GM12878 (cell line): ENCODE data around the gene POU2AF1. TPM values are rescaled to one million over a fixed set of nuclear protein-coding genes. Genes with fewer than 3 reads are reported as not detected.

Experiments used
- ATAC-seq: fragments of 200-7000 bp; cut with Tn5 transposase; 3 replicates; pipeline ENCODE4 v1.9.1; 2020; ENCODE audit warnings: mild to moderate bottlenecking, moderate library complexity
- BruUV-seq: library from RNA; stranded (reverse); fragments of 400-500 nt; replicated peaks from 2 replicates; lab custom pipeline; 2021; lab: Mats Ljungman, UMichigan
- CTCF ChIA-PET: fragments of 300-600 bp; sonication (Branson Sonifier 250); formaldehyde crosslinking; extraction: SDS; loops from one replicate; lab custom pipeline; 2021; ENCODE audit warnings: inconsistent platforms; lab: Yijun Ruan, JAX
- POLR2A ChIA-PET: fragments of 350-600 bp; formaldehyde crosslinking; extraction: SDS; loops from one replicate; lab custom pipeline; 2021; ENCODE audit warnings: inconsistent platforms; lab: Charles Lee
- RAD21 ChIA-PET: fragments of 300-600 bp; sonication (Branson Sonifier 250); formaldehyde crosslinking; loops from one replicate; lab custom pipeline; 2023; ENCODE audit warnings: antibody characterized with exemption; ENCODE audit not compliant: unreplicated experiment; lab: Charles Lee
- SMC1A ChIA-PET: fragments of 300-600 bp; sonication (Branson Sonifier 250); formaldehyde crosslinking; loops from one replicate; lab custom pipeline; 2023; ENCODE audit not compliant: unreplicated experiment, uncharacterized antibody; lab: Charles Lee
- DNase-seq: peaks from one replicate; pipeline ENCODE4 v3.0.0-alpha.2; 2011; ENCODE audit warnings: low read depth, low spot score
- FAIRE-seq: peaks from 3 replicates; lab custom pipeline; 2011; peaks lifted over from hg19 to GRCh38; lab: Jason Lieb, UNC
- H2AFZ ChIP-seq: 2 replicates; pipeline ENCODE4 v1.6.0; 2011; ENCODE audit warnings: low read depth, low read length, control low read depth; ENCODE audit not compliant: control insufficient read depth
- H3K27ac ChIP-seq: 2 replicates; pipeline ENCODE4 v1.5.1; 2011; ENCODE audit warnings: control low read depth; ENCODE audit not compliant: control insufficient read depth, insufficient read depth
- H3K27me3 ChIP-seq, 2 experiments: replicated peaks in 1 of 2; 2 replicates each; pipeline versions ENCODE4 v1.6.0 to v1.6.1; 2011; ENCODE audit warnings: low read length in 1 of 2; ENCODE audit not compliant: control insufficient read depth in 2 of 2, insufficient read depth in 2 of 2
- H3K36me3 ChIP-seq, 2 experiments: 2 replicates each; pipeline ENCODE4 v1.5.1; 2011; ENCODE audit warnings: low read length in 1 of 2; ENCODE audit not compliant: control insufficient read depth in 2 of 2, insufficient read depth in 2 of 2
- H3K4me1 ChIP-seq: 2 replicates; pipeline ENCODE4 v1.6.1; 2011; ENCODE audit warnings: mild to moderate bottlenecking, low read length, moderate library complexity, mixed read lengths; ENCODE audit not compliant: control insufficient read depth, insufficient read depth
- H3K4me2 ChIP-seq: 2 replicates; pipeline ENCODE4 v1.6.0; 2011; ENCODE audit warnings: control low read depth; ENCODE audit not compliant: control insufficient read depth, insufficient read depth
- H3K4me3 ChIP-seq: fragments of 200-600 bp; sonication (generic); 2 replicates; pipeline ENCODE4 v1.5.1; 2016
- H3K79me2 ChIP-seq: 2 replicates; pipeline ENCODE4 v1.6.0; 2011; ENCODE audit warnings: low read length; ENCODE audit not compliant: control insufficient read depth, insufficient read depth
- H3K9ac ChIP-seq: 2 replicates; pipeline ENCODE4 v1.8.0; 2011; ENCODE audit warnings: low read length, control low read depth, mixed read lengths; ENCODE audit not compliant: control insufficient read depth, insufficient read depth
- H3K9me3 ChIP-seq: replicated peaks from 3 replicates; pipeline ENCODE4 v1.5.1; 2011; ENCODE audit warnings: mild to moderate bottlenecking, low read length; ENCODE audit not compliant: control insufficient read depth, insufficient read depth
- H4K20me1 ChIP-seq: 2 replicates; pipeline ENCODE4 v1.6.0; 2011; ENCODE audit not compliant: control insufficient read depth, insufficient read depth
- BHLHE40 ChIP-seq, 2 experiments: fragments of 450-650 bp in 1 of 2; IDR thresholded peaks; 2 replicates each; pipeline ENCODE4 v1.6.1; 2011 to 2017; ENCODE audit warnings: low read depth in 2 of 2, borderline replicate concordance in 1 of 2, improper control_type of control experiment in 1 of 2, low read length in 1 of 2, mild to moderate bottlenecking in 1 of 2
- PKNOX1 ChIP-seq: fragments of 450-650 bp; IDR thresholded peaks from 2 replicates; pipeline ENCODE4 v1.6.1; 2016; ENCODE audit warnings: mild to moderate bottlenecking
- RBBP5 ChIP-seq: fragments of 200-600 bp; sonication (generic); conservative IDR thresholded peaks from 2 replicates; pipeline ENCODE4 v1.6.1; 2016
- REST ChIP-seq: IDR thresholded peaks from 2 replicates; pipeline ENCODE4 v1.6.1; 2012; ENCODE audit warnings: mild to moderate bottlenecking, low read depth, low read length
- WGBS: methylation state at CpG from one replicate; pipeline ENCODE4 v1.1.6; 2016; ENCODE audit warnings: low lambda C conversion rate; ENCODE audit not compliant: insufficient replicate concordance, insufficient coverage; ENCODE audit errors: missing lambda C conversion rate; 5-methylcytosine and 5-hydroxymethylcytosine counted together
- in situ Hi-C: fragments of 300-500 bp; cut with MboI; formaldehyde crosslinking; loops from 9 replicates; pipeline ENCODE4 v1.14.3; 2018; ENCODE audit warnings: mixed read lengths
- intact Hi-C: fragments of 100-400 bp; cut with micrococcal nuclease; formaldehyde crosslinking; loops from one replicate; pipeline ENCODE4 v1.14.2; 2022; ENCODE audit not compliant: unreplicated experiment
- polyA plus RNA-seq, 11 experiments: library from polyadenylated mRNA; depleted of rRNA in 4 of 11; unstranded in 6 of 11; stranded (reverse) in 5 of 11; fragments of >200 nt; fragmentation: Nextera tagmentation in 4 of 11; fragmentation: Illumina TruSeq in 1 of 11; extraction: Ambion mirVana in 4 of 11; extraction: Trizol in 1 of 11; gene quantifications; 1 replicate in 1 of 11; 2 replicates in 10 of 11; pipeline versions ENCODE4 v1.2.1 to v1.2.3, GENCODE V29; 2011 to 2016; ENCODE audit warnings: inconsistent platforms in 2 of 11, missing spikeins in 2 of 11, low read depth in 1 of 11
- total RNA-seq, 4 experiments: library from RNA; depleted of rRNA in 3 of 4; stranded (reverse); fragments of >200 nt in 3 of 4; fragmentation: Illumina TruSeq in 1 of 4; extraction: Trizol in 1 of 4; gene quantifications; 2 replicates each; pipeline versions ENCODE4 v1.2.1 to v1.2.3, GENCODE V29; 2013 to 2021

The POU2AF1 gene
- total and polyA plus RNA-seq, 10 of the 15 experiments (the other 5 are each of a cell fraction or from before 2014, with no cell fraction given), result 13.1 to 169 (median 75.5) TPM

GRCh38 chr11:111365722-111366559 lies 13.1 kb downstream of the POU2AF1 start:
- POLR2A ChIA-PET, result interaction anchor here (0.7 to 19.8 kb wide), 4 partner anchors 8 to 910 kb away, joined by 3 to 415 read pairs (median 34); partner anchors contain the start of gene POU2AF1
- Histone ChIP-seq H4K20me1 (no peaks in the 10 kb centered on the region), H3K36me3 (peaks cover 15 to 63% of the 10 kb centered on the region in 2 experiments), H3K9ac (peak overlapping the region; percentile 70; the same call in 1 of the 2 replicates), H3K4me3 (0 out of 2 replicates have a peak overlapping the region, but pooled peaks have one; percentile 67), H2AFZ (no peak overlapping the region), H3K27ac (peak overlapping the region; percentile 97), H3K4me2 (peak overlapping the region; percentile 92), H3K79me2 (peaks cover 96% of the 10 kb centered on the region), H3K27me3 (no peaks in the 10 kb centered on the region), H3K4me1 (peaks cover 87% of the 10 kb centered on the region), H3K9me3 (no peaks in the 10 kb centered on the region)
- no peak for DNase-seq
- intact Hi-C loops, result no loop called here
- BruUV-seq, result no TSS peak
- FAIRE-seq, result no peak
- CTCF ChIA-PET, result interaction anchor here (0.8 to 13.1 kb wide), 4 partner anchors 12 to 83 kb away, joined by 3 to 213 read pairs (median 7); no protein-coding TSS in a partner anchor
- ATAC-seq, result no peak; the same call in 2 of the 3 replicates
- RAD21 ChIA-PET, result interaction anchor here (22.2 kb wide), 1 partner anchor 49 kb away, joined by 657 read pairs; no protein-coding TSS in a partner anchor
- TF ChIP-seq BHLHE40 (IDR thresholded peaks at IDR 0.05; ENCODE audit: borderline replicate concordance in 1 of 2, low read depth in 2 of 2, low read length in 1 of 2) (peak; percentile 14 to 33; a peak in 2 of 4 replicates), PKNOX1 (peak; percentile 20; the same call in 1 of the 2 replicates), REST (0 out of 2 replicates have a peak, but pooled peaks have one; percentile 35), RBBP5 (no peak)
- WGBS, result 42% methylated on average over 6 of the region's 8 CpGs
- in situ Hi-C loops, result loop anchor here (5.0 kb wide), 1 partner anchor 51 kb away; no protein-coding TSS in a partner anchor
- SMC1A ChIA-PET, result interaction anchor here (4.9 to 32.6 kb wide), 2 partner anchors 12 to 52 kb away, joined by 46 to 972 read pairs; partner anchors contain the start of gene POU2AF1
